Stimulated activated effector memory CD8-positive, alpha-beta T cell treated with anti-CD3 and anti-CD28 coated beads, Interleukin-12 subunit alpha, Interleukin-12 subunit beta, amount 100 ng/mL, for 72 hours (primary cell): ENCODE results near the gene MRPL55.
A peak's percentile ranks its signal among the peaks of the same experiment; 100 is the strongest.

ENCODE experiments used
- ATAC-seq: fragments of 150-1000 bp; cut with Tn5 transposase; 2 replicates; pipeline ENCODE4 v1.10.0; 2021
- DNase-seq, 2 donors: peaks; one replicate each; pipeline ENCODE4 v3.0.0; 2021 to 2022; ENCODE audit warnings: low spot score in 2 of 2
- H3K27ac Mint-ChIP-seq: one replicate; pipeline ENCODE4 v1.8.0; 2022; ENCODE audit warnings: mild to moderate bottlenecking, mixed read lengths
- H3K36me3 Mint-ChIP-seq: one replicate; pipeline ENCODE4 v1.8.0; 2022; ENCODE audit warnings: mild to moderate bottlenecking, mixed read lengths
- H3K4me1 Mint-ChIP-seq: one replicate; pipeline ENCODE4 v1.8.0; 2022; ENCODE audit warnings: mixed read lengths
- H3K4me3 Mint-ChIP-seq: one replicate; pipeline ENCODE4 v1.8.0; 2022; ENCODE audit warnings: mild to moderate bottlenecking, mixed read lengths
- H3K9me3 Mint-ChIP-seq: one replicate; pipeline ENCODE4 v1.8.0; 2022; ENCODE audit warnings: mixed read lengths

The MRPL55 gene

DNA sequence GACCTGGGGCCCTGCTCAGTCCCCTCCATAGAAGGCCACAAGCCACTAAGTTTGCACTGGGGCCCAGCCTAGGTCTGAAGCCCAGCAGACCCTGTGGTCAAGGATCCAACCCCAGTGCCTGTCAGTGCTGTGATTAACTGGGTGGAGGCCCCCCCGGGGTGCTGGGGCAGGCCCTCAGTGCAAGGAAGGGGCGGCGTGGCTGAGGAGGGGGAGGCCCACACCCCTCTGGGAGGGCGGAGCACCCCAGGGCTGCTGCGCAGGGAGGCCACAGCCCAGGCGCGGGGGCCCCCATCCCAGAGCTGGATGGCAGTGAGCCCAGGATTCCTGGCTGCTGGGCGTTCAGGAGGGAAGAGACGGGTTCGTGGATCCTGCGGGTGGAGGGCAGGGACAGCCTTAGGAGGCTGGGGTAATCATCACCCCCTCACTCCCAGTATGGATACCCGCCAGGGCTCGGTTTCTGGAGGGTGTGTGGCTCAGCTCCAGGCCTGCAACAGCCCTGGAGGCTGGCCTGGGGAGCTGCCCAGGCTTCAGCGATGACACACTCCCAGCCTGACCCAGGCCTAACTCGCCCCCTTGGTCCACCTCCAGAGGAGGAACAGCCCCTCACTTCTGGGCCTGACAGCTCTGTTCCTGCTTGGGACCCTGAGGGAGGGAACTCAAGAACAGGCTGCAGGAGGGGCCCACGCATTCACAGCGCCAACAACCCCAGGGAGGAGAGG, 41.5 kb upstream of the MRPL55 start:
- Mint-ChIP-seq H3K4me1 (peaks cover 18% of the 10 kb centered on the region), H3K9me3 (no peaks in the 10 kb centered on the region), H3K4me3 (no peak overlapping the region), H3K27ac (peak overlapping the region; percentile 81), H3K36me3 (peaks cover 5% of the 10 kb centered on the region)
- DNase-seq: no peak
- ATAC-seq: no peak

DNA sequence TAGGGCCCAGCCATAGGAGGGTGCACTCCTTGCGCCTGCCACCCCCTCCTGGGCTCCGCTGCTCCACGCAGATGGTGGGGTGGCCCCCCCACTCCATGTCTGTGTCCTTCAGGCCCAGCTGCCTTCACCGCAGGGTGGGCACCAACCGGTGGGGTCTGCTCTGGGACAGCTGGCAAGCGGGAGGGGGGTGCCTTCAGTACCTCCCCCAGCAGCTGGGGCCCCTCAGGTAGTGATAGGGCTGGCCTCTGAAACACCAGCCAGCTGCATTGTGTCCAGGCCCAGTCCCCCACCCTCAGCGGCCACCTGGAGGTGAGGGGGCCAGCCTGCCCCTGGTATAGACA, 41.0 kb upstream of the MRPL55 start:
- Mint-ChIP-seq H3K27ac (peak overlapping the region; percentile 63), H3K9me3 (no peaks in the 10 kb centered on the region), H3K4me3 (no peak overlapping the region), H3K36me3 (peaks cover 2% of the 10 kb centered on the region), H3K4me1 (peaks cover 15% of the 10 kb centered on the region)
- no peak for ATAC-seq
- DNase-seq: no peak

- no peaks in the 10 kb centered on the region for H3K9me3 Mint-ChIP-seq
- no peak within 1 kb of the TSS for H3K4me3 Mint-ChIP-seq
- peak within 1 kb of the TSS; percentile 63 for H3K27ac Mint-ChIP-seq
- ATAC-seq: no peak
- no peak for DNase-seq
- peaks cover 15% of the 10 kb centered on the region for H3K4me1 Mint-ChIP-seq
- no peaks in the 10 kb centered on the region for H3K36me3 Mint-ChIP-seq
These were observed 40.5 kb upstream of the MRPL55 start, which contains the start of gene GJC2 for GRCh38 chr1:228149406-228150119. Gene GJC2, plus strand, starts transcription at chr1:228149930. Its CDS starts 7,829 bp downstream, at chr1:228157759.

DNA sequence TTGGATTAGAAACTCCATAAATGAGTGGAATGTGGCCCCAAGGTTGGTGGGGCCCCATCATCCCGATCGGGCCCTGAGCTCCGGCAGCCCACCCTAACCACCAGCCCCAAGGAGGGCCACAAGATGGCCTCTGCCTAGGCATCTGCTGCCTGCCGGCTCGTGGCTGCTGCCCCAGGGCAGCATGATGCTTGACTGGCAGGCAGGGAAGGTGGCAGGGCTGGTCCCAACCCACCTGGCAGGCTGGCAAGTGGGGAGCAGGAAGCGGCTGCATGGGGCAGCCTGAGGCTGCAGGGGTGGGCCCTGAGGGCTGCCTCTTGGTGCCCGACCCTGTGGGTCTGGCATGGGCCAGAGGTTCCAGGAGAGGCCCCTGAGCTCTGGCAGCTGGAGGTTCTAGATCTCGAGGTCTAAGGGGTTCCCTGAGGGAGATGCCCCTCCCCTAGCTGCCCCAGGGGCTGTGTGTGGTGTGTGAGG, 39.9 kb upstream of the MRPL55 start:
- H3K36me3 Mint-ChIP-seq: peaks cover 4% of the 10 kb centered on the region
- no peak overlapping the region for H3K4me3 Mint-ChIP-seq
- ATAC-seq (no peak), DNase-seq (no peak)
- peaks cover 17% of the 10 kb centered on the region for H3K4me1 Mint-ChIP-seq
- no peak overlapping the region for H3K27ac Mint-ChIP-seq
- H3K9me3 Mint-ChIP-seq: no peaks in the 10 kb centered on the region

- H3K4me3 Mint-ChIP-seq: no peak overlapping the region
- ATAC-seq (no peak), DNase-seq (no peak)
- peaks cover 24% of the 10 kb centered on the region for H3K4me1 Mint-ChIP-seq
- peaks cover 10% of the 10 kb centered on the region for H3K36me3 Mint-ChIP-seq
- H3K27ac Mint-ChIP-seq: no peak overlapping the region
- H3K9me3 Mint-ChIP-seq: no peaks in the 10 kb centered on the region
These were observed 39.2 kb upstream of the MRPL55 start for GRCh38 chr1:228148196-228148861.

GRCh38 chr1:228147768-228148167, 38.7 kb upstream of the MRPL55 start:
- DNase-seq (no peak), ATAC-seq (no peak)
- no peaks in the 10 kb centered on the region for H3K9me3 Mint-ChIP-seq
- H3K27ac Mint-ChIP-seq: no peak overlapping the region
- peaks cover 29% of the 10 kb centered on the region for H3K4me1 Mint-ChIP-seq
- peaks cover 16% of the 10 kb centered on the region for H3K36me3 Mint-ChIP-seq
- H3K4me3 Mint-ChIP-seq: no peak overlapping the region

DNA sequence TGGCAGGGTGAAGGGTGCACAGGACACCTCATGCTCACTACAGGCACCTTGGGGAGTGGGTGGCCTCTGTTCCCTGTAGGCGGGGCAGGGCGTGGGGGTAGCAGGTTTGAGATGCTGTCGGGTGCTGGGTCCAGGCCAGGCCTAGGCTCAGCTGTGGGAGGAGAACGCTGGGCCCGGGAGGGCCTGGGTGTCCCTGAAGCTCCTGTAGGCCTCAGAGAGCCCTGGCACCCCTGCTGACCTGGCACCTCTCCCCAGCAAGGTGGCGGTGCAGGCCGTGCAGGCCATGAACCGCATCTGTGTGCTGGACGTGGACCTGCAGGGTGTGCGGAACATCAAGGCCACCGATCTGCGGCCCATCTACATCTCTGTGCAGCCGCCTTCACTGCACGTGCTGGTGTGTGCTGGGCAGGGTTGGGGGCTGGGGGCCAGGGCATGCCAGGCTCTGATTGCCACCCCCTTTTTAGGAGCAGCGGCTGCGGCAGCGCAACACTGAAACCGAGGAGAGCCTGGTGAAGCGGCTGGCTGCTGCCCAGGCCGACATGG, 38.1 kb upstream of the MRPL55 start:
- ATAC-seq (no peak), DNase-seq (no peak)
- H3K4me1 Mint-ChIP-seq: peaks cover 35% of the 10 kb centered on the region
- H3K36me3 Mint-ChIP-seq: peaks cover 18% of the 10 kb centered on the region
- no peak overlapping the region for H3K4me3 Mint-ChIP-seq
- H3K9me3 Mint-ChIP-seq: no peaks in the 10 kb centered on the region
- no peak overlapping the region for H3K27ac Mint-ChIP-seq

- Mint-ChIP-seq H3K4me1 (peaks cover 36% of the 10 kb centered on the region), H3K27ac (no peak overlapping the region), H3K36me3 (peaks cover 18% of the 10 kb centered on the region), H3K4me3 (no peak overlapping the region), H3K9me3 (no peaks in the 10 kb centered on the region)
- DNase-seq: no peak
- no peak for ATAC-seq
These were observed 37.5 kb upstream of the MRPL55 start for GRCh38 chr1:228146417-228147150.

GRCh38 chr1:228145463-228146416, 36.6 kb upstream of the MRPL55 start:
- no peak for DNase-seq
- Mint-ChIP-seq H3K9me3 (no peaks in the 10 kb centered on the region), H3K36me3 (peaks cover 21% of the 10 kb centered on the region), H3K4me3 (no peak overlapping the region), H3K27ac (no peak overlapping the region), H3K4me1 (peaks cover 31% of the 10 kb centered on the region)
- no peak for ATAC-seq

- no peak for DNase-seq
- Mint-ChIP-seq H3K27ac (peak overlapping the region; percentile 32), H3K9me3 (no peaks in the 10 kb centered on the region), H3K4me3 (no peak overlapping the region), H3K36me3 (peaks cover 25% of the 10 kb centered on the region), H3K4me1 (peaks cover 31% of the 10 kb centered on the region)
- no peak for ATAC-seq
These were observed 35.9 kb upstream of the MRPL55 start for GRCh38 chr1:228144993-228145343.

DNA sequence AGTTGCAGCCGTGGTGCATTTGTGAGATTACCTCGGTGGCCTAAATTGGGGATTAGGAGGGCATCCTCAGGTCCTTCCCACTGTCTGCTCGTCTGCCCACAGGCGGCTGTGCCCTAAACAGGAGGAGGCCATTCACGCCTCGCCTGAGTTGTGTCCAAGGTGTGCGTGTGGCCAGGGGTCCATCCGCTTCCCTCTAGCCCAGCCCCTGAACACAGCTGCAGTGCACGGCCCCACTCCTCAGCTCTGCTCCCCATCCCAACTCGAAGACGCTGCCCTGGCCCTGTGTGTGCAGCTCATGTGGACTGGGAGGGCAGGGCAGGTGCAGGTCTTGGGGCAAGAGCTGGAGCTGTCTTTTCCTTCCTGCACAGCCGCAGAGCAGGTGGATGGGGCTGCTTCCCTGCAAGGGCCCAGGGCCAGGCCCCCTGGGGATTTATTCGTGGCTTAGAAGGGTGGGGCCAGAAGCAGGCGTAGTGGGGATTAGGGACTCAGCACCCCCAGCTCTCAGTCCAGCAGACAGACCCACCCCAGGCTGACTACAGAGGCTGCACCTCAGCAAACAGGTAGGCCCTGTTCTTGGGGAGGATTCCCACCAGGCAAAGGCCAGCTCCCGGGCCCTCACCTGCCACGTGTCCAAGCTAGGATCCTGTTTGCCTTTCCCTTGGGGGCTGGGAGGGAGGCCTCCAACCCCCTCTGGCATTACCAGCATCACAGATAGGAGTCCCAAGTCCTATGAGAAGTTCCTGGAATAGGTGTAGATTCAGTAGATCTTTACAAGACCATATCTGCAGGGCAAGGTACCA, 35.3 kb upstream of the MRPL55 start:
- DNase-seq (no peak), ATAC-seq (no peak)
- Mint-ChIP-seq H3K4me3 (peak overlapping the region; percentile 93), H3K9me3 (no peaks in the 10 kb centered on the region), H3K4me1 (peaks cover 31% of the 10 kb centered on the region), H3K27ac (peak overlapping the region; percentile 32), H3K36me3 (peaks cover 31% of the 10 kb centered on the region)

GRCh38 chr1:228143480-228144192, 34.5 kb upstream of the MRPL55 start:
- Mint-ChIP-seq H3K4me3 (peak overlapping the region; percentile 93), H3K36me3 (peaks cover 31% of the 10 kb centered on the region), H3K9me3 (no peaks in the 10 kb centered on the region), H3K4me1 (peaks cover 31% of the 10 kb centered on the region), H3K27ac (peak overlapping the region; percentile 84)
- DNase-seq: no peak
- ATAC-seq: no peak

DNA sequence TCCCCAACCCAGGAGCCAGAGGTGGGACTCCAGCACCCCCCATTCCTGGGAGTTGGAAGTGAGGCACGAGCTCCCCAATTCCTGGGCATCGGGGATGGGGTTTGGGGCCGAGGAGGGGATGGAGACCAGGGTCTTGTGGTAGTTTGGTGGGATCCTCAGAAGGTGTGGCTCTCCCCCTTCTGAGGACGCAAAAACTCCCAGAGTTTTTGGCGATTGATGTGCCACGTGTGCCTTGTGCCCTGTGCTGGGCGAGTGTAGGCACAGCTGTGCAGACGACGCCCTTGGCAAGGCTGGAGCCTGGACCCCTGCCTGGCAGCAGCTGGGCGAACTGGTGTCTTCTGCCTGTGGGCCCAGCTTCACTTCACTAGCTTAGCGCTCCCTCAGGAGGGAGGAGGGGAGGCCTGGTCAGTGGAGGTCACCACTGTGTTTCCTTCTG, 33.6 kb upstream of the MRPL55 start:
- Mint-ChIP-seq H3K27ac (peak overlapping the region; percentile 84), H3K4me3 (peak overlapping the region; percentile 93), H3K36me3 (peaks cover 31% of the 10 kb centered on the region), H3K9me3 (no peaks in the 10 kb centered on the region), H3K4me1 (peaks cover 31% of the 10 kb centered on the region)
- no peak for ATAC-seq
- no peak for DNase-seq
